NOMO-1 (cell line): Measurements from ENCODE around the gene SLC35A1.
"Not testable (repeated sequence)": the region's sequence is repeated elsewhere in the genome, so short reads cannot be mapped to it uniquely, and the experiment has no call there.

Experiments used
- DNase-seq, 2 experiments: peaks; one replicate each; lab custom pipeline; 2025; ENCODE audit not compliant: unreplicated experiment in 2 of 2; lab: John Stamatoyannopoulos, UW

Gene SLC35A1, protein sequence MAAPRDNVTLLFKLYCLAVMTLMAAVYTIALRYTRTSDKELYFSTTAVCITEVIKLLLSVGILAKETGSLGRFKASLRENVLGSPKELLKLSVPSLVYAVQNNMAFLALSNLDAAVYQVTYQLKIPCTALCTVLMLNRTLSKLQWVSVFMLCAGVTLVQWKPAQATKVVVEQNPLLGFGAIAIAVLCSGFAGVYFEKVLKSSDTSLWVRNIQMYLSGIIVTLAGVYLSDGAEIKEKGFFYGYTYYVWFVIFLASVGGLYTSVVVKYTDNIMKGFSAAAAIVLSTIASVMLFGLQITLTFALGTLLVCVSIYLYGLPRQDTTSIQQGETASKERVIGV

DNA sequence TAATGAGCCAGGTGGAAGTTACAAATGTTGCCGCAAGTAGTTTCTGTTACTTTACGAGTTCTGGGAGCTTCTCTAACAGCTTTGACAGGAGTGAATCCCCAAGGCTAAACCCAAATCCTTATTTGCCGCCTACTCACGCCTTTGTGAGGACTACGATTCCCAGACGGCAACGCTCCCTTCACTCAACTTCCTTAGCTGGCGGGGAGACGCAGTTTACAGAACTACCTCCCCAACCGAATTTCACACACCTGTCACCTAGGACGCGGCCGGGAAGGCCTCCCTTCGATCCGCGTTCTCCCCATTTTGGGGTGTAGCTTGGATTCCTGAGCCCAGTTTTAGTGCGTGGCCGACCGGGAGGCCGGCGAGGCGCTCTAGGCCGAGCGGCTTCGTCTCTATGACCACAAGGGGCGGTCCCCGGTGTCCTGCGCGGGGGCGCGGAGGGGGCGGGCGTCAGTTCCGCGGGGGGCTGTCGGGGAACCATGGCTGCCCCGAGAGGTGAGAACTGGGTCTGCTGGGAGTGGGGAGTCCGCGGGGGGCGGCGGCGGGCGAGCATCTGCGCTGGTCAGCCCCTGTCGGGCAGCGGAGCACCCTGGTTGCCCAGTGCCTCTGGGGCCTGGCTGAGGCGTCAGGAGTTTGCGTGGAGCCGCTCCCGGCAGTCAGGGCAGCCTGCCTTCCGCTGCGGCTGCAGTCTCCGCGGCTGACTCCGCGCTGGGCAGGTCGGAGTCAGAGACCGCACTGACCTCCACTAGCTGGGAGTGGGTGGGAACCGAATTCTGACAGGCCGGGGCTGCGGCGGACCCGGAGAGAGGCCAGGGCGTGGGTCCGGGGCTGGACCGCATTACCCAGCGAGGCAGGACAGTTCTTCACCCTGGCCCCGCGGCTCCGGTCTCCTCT, at the start of gene SLC35A1:
SLC35A1 (plus strand) TSS at position 450 of the 894 bp plus-strand sequence; CDS start at position 480, 30 bp downstream.
- peak; percentile 77 to 85 for DNase-seq

DNA sequence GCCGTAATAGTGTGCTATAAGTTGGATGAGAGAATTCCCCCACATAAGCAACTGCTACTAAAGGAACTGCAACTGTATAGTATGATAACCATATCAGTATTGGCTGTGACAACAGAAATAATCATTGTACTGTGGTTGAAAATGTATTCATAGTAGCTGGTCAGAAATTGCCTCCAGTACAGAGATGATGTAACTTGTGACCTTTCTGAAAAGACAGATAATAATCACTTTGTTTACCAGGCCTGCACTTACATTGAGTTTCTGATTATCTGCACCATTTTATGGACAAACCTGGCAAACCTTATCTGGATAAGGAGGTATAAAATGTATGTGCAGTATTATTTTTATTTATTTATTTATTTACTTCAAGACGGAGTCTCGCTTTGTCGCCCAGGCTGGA, 46.0 kb upstream of the SLC35A1 start:
- DNase-seq, result no peak

DNA sequence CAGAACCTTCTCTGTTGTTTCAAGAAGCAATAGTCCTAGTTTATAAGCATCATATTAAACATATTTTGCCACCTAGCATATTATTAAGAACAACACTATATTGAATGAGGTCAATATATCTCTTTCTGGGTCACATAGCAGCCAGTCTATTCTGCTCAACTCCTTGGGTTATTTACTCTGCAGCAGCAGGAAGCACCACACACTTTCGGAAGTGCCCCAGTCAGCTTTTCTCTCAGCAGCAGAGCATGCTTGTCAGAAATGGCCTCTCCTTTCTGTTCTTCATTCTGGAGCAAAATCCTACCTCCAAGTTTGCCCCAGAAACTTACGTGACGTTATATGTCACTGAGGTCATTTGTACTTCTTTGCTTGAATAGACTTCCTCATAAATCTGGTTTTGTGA, 42.3 kb upstream of the SLC35A1 start:
- DNase-seq, result no peak

DNA sequence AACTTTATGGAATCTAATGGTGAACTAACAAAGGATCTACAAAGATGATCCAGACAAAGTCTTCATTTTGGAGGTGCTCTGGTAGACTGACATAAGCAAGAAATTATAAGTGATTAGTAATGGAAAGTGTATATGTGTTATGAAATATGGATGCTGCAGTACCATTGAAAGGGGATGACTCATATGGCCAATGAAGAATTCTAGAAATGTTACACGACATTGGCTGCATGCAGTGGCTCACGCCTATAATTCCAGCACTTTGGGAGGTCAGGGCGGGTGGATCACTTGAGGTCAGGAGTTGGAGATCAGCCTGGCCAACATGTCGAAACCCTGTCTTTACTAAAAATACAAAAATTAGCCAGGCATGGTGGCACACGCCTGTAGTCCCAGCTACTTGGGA, 41.5 kb upstream of the SLC35A1 start:
- DNase-seq, result no peak

DNA sequence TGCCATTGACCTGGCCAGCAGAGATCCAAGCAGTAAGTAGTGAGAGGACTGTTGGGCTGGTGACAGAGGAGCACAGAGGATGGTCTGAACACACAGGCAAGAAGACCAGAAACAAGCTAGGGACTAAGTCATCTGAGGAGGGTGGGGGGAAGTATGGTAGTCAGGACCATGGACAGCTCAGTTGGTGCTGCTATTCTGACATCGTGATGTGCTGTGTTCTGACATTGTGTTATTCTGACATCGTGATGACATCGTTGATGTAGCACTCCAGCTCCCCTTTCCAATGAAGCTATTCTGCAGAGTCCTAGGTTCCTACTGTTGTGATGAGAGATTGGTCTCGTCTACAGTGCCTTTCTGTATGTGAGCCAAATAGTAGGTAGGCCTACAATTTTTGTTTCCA, 36.3 kb upstream of the SLC35A1 start:
- peak; percentile 38 for DNase-seq

DNA sequence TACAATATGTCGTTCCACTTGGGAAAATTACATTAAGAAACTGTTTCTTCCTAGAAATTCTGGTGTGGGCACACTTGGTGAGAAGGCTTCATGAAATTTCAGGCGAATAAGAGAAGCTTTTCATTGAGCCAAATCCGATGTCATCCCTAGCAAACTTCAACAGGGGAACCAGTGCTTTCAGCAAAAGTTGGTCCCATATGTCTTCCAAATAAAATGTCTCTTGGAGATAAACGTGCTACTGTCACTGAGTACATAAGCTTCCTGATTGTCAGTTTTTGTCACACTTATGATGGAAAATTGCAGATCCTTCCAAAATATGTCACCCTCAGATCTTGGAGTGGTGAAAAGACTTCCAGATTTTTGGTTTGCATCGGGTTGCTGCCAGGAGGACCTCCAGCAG, 31.1 kb upstream of the SLC35A1 start:
- no peak for DNase-seq

DNA sequence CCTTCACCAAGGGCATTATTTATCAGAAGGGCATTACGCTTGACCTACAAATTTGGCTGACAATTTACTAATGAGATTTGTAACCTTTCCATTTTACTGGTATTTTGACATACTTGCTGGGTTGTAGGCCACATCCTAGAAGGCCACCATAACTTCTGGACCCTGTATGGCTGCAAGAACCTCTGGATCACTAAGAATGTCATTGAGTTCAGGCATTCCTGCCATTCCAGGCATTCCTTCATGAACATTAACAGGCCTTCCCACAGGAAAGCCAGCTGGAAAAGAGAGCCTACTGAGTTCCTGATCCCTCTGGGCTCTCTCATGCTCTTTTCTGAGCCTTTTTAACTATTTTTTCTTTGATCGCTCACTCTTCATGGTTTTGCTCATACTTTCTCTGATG, 28.4 kb upstream of the SLC35A1 start:
- DNase-seq, result no peak

DNA sequence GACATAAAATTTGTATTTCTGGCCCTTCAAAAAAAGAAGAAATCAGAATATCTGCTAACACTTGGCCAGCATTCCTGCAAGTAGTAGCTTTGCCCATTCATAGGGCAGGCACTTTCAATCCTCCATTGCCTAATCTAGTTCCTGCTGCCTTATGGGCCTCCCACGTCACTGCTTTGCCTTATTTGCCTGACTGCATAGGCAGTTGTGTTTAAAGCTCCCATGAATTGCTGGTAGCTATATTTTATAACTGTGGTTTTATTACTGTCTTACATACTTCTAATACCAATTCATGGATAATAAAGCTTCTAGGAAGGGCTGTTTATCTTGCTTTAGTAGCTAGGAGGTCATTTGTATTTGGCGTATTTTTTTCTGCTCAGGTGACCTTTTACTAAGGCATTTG, 7.7 kb upstream of the SLC35A1 start:
- DNase-seq, result no peak

DNA sequence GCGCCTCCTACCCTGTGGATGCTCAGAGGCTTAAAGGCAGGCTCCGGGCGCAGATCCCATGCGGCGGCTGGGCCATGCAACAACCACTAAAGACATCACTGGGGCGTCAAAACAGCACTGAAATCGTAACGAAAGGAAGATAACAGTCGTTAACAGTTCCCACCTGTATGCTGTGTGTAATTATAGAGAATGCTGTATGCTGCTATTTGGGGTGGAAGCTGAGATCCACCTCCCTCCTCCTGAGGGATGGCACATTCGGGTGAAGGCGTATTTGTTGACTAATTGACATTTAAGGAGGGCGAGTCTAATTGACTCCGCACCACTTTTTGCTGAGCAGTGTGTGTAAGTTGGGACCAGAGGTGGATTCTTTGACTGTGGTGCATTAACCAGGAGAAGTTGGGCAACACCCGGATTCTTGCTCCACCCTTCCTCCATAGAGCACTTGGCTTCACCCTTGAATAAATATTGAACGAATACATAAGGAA, 687 bp downstream of the SLC35A1 start:
- peak in 1 of 2 experiments; percentile 48 for DNase-seq

DNA sequence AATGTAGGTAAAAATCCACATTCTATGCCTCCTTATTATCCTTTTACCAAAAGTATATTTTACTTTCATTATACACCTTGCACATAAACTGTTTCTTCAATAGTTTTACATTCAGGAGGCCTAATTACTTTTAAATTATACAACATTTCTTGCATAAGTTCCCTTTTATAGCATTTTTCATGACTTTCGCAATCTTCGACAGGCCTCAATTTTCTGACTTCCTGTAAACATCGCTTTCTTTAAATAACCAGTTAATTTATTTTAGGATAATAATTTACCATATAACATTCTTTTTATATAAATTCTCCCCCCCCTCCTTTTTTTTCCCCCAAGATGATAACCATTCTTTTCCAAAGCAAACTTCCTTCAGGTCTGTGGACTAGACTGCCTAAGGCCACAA, 9.2 kb downstream of the SLC35A1 start:
- peak; percentile 42 to 79 for DNase-seq

DNA sequence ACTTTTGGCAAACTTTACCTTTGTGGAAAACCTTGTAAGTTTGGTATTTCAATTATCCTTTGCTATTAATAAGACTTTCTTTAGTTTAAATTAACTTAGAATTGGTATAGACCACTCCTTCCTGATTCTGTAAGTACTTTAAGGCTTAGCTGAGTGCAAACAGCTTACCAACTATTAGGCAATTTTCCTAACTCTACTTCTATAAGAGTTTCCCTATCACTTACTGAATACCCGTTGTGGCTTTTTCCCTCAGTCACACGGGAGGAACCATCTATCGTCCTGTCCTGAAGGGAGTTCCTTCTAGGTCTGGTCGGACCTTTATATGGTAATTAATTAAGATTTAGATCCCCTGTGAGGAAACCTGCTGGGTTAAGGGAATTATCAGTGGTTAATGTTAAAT, 9.6 kb downstream of the SLC35A1 start:
- peak; percentile 65 to 86 for DNase-seq

DNA sequence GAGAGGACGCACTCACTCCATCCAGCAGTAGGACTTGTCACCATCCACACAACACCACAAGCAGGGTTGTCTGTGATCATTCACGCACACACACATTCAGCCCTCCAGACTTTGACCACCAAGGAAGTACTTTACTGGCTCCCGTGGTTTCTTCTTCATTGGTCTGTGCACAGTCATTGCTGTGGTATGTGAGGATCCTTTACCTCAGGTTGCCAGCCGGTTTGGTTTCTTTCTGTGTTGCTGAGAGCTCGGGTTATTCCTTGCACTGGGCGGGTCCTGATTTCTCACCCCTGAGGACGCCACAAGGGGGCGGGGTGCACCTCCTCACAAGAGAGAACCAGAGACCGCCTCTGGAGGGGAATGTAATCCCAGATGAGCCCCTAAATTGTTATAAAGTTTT, 11.2 kb downstream of the SLC35A1 start:
- DNase-seq, result no peak

DNA sequence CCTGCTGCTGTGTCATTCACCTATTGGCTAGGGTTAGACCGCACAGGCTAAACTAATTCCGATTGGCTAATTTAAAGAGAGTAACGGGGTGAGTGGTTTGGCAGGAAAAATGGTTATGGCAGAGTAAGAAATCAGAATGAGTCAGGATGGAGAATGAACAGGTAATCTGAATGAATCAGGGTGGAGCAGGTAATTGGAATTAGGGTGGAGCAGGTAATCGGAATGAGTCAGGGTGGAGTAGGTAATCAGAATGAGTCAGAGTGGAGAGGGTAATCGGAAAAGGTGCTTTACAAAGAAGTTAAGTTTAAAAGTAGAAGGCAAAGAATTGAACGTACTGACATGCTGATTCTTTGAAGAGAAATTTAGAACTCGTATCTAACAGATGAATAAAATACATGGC, 11.7 kb downstream of the SLC35A1 start:
- DNase-seq, result no peak

DNA sequence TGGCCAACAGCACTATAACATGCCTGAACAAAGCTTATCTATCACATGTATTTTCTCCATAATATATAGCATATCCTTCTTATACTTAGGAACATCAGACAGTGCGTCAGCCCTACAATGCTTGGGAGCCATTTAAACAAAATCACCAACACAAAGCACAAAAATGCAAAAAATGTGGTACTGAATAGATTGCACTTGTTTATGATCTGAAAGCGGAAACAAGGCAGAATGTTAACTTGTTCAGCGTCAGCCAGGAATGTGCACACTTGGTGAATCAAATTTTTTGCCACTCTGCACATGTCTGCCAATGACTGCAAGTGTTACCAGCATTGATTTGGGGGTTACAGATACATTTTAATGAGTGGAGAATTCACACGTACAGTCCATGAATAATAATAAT, 14.8 kb downstream of the SLC35A1 start:
- no peak for DNase-seq

DNA sequence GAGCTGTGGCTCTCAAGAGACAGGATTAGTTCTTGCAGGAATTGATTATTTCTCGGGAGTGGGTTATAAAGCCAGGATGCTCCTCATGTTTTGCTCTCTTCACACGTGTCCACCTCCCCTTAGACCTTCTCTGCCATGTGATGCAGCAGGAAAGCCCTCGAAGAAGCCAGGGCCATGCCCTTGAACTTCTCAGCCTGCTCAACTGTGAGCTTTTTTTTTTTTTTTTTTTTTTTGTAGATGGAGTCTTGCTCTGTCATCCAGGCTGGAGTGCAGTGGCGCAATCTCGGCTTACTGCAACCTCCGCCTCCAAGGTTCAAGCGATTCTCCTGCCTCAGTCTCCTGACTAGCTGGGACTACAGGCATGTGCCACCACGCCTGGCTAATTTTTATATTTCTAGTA, 16.6 kb downstream of the SLC35A1 start:
- not testable (repeated sequence) for DNase-seq

DNA sequence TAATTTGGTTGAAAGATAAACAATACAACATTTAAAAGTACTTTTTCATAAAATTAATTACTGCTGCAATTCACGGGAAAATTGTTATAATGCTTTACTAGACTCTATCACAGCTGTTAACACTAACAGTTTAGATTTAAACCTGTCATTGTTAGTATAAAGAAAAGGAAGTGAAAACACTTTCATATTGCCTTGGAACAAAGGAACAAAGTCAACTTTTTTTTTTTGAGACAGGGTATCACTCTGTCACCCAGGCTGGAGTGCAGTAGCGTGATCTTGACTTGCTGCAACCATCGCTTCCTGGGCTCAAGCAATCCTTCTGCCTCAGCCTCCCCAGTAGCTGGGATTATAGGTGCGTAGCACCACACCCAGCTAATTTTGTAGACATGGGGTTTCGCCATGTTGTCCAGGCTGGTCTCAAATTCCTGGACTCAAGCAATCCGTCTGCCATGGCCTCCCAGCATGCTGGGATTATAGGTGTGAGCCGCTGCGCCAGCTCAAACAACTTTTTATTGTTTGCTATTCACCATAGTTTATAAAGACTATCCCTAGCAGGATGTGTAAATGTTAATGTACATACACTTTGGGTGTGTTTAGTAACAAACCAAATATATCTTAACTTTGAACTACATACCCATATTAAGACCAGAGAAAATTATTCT, 22.1 kb downstream of the SLC35A1 start:
- DNase-seq, result peak in 1 of 2 experiments; percentile 46

DNA sequence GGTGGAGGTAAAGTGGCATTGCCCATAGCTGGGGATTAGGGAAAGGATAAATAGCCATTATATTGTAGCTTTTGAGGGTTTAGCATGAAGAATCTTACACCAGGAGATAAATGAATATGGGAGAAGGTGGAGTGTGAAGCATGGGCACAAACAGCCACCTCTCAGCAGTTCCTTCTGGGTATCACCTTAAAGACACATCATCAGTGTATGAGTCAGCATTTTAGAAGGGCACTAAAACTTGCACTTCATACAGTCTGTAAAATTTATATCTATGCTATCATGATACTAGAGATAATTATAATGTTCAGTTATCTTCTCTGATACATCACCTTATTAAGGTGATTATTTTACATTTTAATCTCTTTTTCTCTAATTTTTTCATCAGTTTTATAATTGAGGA, 25.3 kb downstream of the SLC35A1 start:
- no peak for DNase-seq

DNA sequence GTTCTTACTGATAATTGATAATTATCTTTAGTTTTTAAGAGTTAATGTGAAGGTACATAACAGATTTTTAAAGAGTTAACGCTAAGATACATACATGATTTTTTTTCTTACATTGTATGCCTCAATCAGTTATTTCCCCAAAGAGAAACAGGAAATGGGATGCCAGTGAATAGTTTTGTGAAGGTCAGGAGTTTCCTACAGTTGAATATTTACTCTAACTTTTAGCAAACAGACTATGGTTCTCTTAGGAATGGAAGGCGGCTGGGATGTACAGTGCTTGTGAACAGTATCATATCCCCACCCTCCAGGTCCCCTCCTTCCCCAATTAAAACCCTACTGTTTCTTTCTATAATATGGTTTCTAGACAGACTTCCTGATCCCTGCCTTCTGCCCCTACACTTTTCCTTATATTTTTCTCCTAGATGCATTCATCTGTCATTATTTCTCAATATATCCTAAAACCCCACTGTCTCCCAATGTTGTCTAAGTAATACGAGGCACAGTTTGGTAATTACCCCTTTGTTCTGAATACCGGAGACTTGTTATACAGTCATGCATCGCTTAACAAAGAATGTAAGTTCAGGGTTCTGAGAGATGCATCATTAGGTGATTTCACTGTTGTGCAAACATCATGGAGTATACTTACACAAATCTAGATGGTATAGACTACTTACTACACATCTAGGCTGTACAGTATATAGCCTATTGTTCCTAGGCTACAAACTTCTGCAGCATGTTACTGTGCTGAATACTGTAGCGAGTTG, 29.2 kb downstream of the SLC35A1 start:
- no peak for DNase-seq

DNA sequence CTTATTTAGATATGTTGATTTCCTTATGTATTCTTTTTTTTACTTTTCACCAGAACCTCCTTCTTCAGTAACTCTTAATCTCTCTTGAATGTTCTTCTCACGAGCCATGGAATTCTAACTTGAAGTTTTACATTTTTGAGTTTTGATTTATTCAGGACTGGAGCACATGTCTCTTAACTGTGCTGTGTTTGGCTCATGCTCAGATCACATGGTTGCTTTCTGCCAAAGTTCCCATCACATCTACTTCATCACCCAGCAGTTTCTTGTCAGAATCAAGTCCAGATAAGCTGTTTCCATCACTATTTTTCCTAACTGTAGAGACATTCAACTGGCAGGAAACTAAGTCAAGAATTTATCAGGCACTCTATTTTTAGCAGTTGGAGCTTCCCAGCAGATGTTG, 31.7 kb downstream of the SLC35A1 start:
- no peak for DNase-seq

DNA sequence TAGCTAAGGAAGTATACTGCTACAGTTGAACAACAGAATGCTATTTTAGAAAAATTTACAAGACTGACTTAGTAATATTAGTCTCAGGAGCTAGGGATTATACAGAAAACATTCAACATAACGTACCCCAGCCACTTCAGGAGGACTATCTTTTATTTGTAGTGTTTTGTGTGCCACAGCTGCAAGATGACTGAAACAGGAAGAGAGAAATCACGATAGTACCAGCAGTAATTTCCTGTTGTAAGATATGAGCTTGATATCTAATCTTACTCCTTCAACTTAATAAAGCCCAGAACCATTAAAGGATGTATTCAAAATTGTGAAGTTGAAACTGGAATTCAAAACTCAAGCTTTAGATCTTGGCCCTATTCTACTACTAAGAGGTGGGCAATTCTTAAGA, 42.1 kb downstream of the SLC35A1 start:
- DNase-seq, result no peak

DNA sequence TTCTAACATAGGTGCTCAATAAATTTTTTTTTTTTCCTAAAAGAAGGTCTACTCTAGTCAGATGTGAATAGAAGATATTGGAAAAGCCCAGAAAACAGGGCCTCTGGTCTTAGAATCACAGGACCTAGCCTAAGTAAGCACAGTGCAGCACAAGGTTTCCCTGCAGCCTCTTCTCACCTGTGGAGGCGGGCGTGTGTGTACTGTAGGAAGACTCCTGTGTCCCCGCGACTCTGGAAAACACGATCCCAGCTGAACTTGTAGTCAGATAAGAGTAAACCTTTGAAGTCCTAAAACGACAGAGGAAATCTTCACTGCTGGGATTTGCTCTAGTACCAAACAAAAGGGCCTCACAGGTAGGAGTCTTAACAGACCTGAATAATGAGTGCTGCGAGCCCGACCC, 45.7 kb downstream of the SLC35A1 start:
- DNase-seq, result no peak
